SK-N-SH treated with all-trans-retinoic acid at 6 μM for 48 hours (cell line): ENCODE data around the gene AP2M1.

ENCODE experiments used
- ARNTL ChIP-seq: fragments of 450-650 bp; formaldehyde crosslinking; IDR thresholded peaks from 2 replicates; pipeline ENCODE4 v1.5.0; 2020; ENCODE audit warnings: low read depth, mild to moderate bottlenecking, moderate library complexity, borderline replicate concordance
- CREB5 ChIP-seq: fragments of 250-450 bp; sonication (Bioruptor Pico); IDR thresholded peaks from 2 replicates; pipeline ENCODE4 v1.5.1; 2020; ENCODE audit warnings: low read depth, mild to moderate bottlenecking, moderate library complexity
- ISL1 ChIP-seq: fragments of 250-450 bp; sonication (Bioruptor Pico); IDR thresholded peaks from 2 replicates; pipeline ENCODE4 v2.1.2; 2022; ENCODE audit warnings: mild to moderate bottlenecking, moderate library complexity
- PATZ1 ChIP-seq: fragments of 250-450 bp; sonication (Bioruptor Pico); IDR thresholded peaks from 2 replicates; pipeline ENCODE4 v1.8.0; 2020; ENCODE audit warnings: mild to moderate bottlenecking, moderate library complexity, borderline replicate concordance
- POU6F1 ChIP-seq: fragments of 250-450 bp; sonication (Bioruptor Pico); IDR thresholded peaks from 2 replicates; pipeline ENCODE4 v1.8.0; 2021; ENCODE audit warnings: low read depth, mild to moderate bottlenecking, moderate library complexity, borderline replicate concordance
- TCF4 ChIP-seq: fragments of 250-450 bp; sonication (Bioruptor Pico); IDR thresholded peaks from 2 replicates; pipeline ENCODE4 v1.8.0; 2021; ENCODE audit warnings: mild to moderate bottlenecking, moderate library complexity, borderline replicate concordance
- ZC3H10 ChIP-seq: fragments of 250-450 bp; sonication (Bioruptor Pico); IDR thresholded peaks from 2 replicates; pipeline ENCODE4 v1.5.1; 2021; ENCODE audit warnings: mild to moderate bottlenecking, moderate library complexity

GRCh38 chr3:184157206-184157605 is 17.4 kb upstream of the AP2M1 start:
- no peak for TF ChIP-seq ARNTL (CRISPR knock-in tag)
- TF ChIP-seq PATZ1 (CRISPR knock-in tag), result no peak
- no peak for TF ChIP-seq POU6F1 (CRISPR knock-in tag)
- TF ChIP-seq ISL1 (CRISPR knock-in tag), result no peak
- TF ChIP-seq CREB5, result no peak
- no peak for TF ChIP-seq ZC3H10 (CRISPR knock-in tag)
- TF ChIP-seq TCF4, result no peak
